IMR-90 (cell line): ENCODE measurements around the gene UBFD1. TPM values are rescaled to one million over a fixed set of nuclear protein-coding genes. Genes with fewer than 3 reads are reported as not detected.

Experiments
- polyA plus RNA-seq, 3 experiments: library from polyadenylated mRNA; depleted of rRNA; stranded (reverse); fragments of >200 nt; gene quantifications; 2 replicates each; pipeline ENCODE4 v1.2.3, GENCODE V29; 2012; ENCODE audit warnings: low replicate concordance in 1 of 3
- total RNA-seq: library from RNA; depleted of rRNA; stranded (reverse); fragments of >200 nt; gene quantifications from 2 replicates; pipeline ENCODE4 v1.2.3, GENCODE V29; 2012; rRNA removed

Gene UBFD1
- total and polyA plus RNA-seq, 2 of the 4 experiments (the other 2 are of a cell fraction) = 39.3 to 55.0 TPM

Other genes starting within 250 kb of the UBFD1 start
- 25.6 and 28.5 TPM in 2 replicates for gene COG7, start 104.5 kb upstream of the UBFD1 start, total RNA-seq
- 43.7 and 49.2 TPM in 2 replicates for gene COG7, start 104.5 kb upstream of the UBFD1 start, polyA plus RNA-seq (2012; rRNA removed)
- 16.5 and 23.9 TPM in 2 replicates for gene GGA2, start 47.2 kb upstream of the UBFD1 start, total RNA-seq
- gene GGA2, start 47.2 kb upstream of the UBFD1 start, polyA plus RNA-seq (2012; rRNA removed) = 24.6 and 30.1 TPM in 2 replicates
- gene EARS2, start 377 bp upstream of the UBFD1 start, total RNA-seq = 23.3 and 28.1 TPM in 2 replicates
- 37.7 and 37.8 TPM in 2 replicates for gene EARS2, start 377 bp upstream of the UBFD1 start, polyA plus RNA-seq (2012; rRNA removed)
- gene NDUFAB1, start 38.6 kb downstream of the UBFD1 start, total RNA-seq = 114 and 117 TPM in 2 replicates
- gene NDUFAB1, start 38.6 kb downstream of the UBFD1 start, polyA plus RNA-seq (2012; rRNA removed) = 146 and 185 TPM in 2 replicates
- 8.6 and 11.7 TPM in 2 replicates for gene PALB2, start 83.6 kb downstream of the UBFD1 start, total RNA-seq
- gene PALB2, start 83.6 kb downstream of the UBFD1 start, polyA plus RNA-seq (2012; rRNA removed) = 3.1 and 4.1 TPM in 2 replicates
- 111 and 121 TPM in 2 replicates for gene DCTN5, start 83.7 kb downstream of the UBFD1 start, total RNA-seq
- 43.3 and 49.6 TPM in 2 replicates for gene DCTN5, start 83.7 kb downstream of the UBFD1 start, polyA plus RNA-seq (2012; rRNA removed)
- gene PLK1, start 121.2 kb downstream of the UBFD1 start, total RNA-seq = 19.4 and 20.0 TPM in 2 replicates
- 59.0 and 67.8 TPM in 2 replicates for gene PLK1, start 121.2 kb downstream of the UBFD1 start, polyA plus RNA-seq (2012; rRNA removed)
- gene ERN2, start 155.5 kb downstream of the UBFD1 start, total RNA-seq = 0.54 TPM in 1 of 2 replicates, not detected in the other
- gene ERN2, start 155.5 kb downstream of the UBFD1 start, polyA plus RNA-seq (2012; rRNA removed) = 0.39 and 0.60 TPM in 2 replicates
- gene CHP2, start 197.3 kb downstream of the UBFD1 start, total RNA-seq = not detected in 2 replicates
- not detected in 2 replicates for gene CHP2, start 197.3 kb downstream of the UBFD1 start, polyA plus RNA-seq (2012; rRNA removed)